Measurements from ENCODE around the gene GFM1. TPM values are rescaled to one million over a fixed set of nuclear protein-coding genes. Genes with fewer than 3 reads are reported as not detected.

The GFM1 gene
- total RNA-seq, 5 donors from 2014 or later (not counting 1 experiment from before 2014, with no cell fraction given), result 39.0 to 46.8 (median 40.1) TPM

- 90% methylated on average over 2 of the region's 4 CpGs for WGBS (ENCODE audit: insufficient coverage)
- Histone ChIP-seq H3K27ac (ENCODE audit: low read length) (no peak overlapping the region), H3K36me3 (ENCODE audit: control insufficient read depth in 2 of 2, extremely low read depth in 1 of 2, insufficient read depth in 1 of 2, low read length in 1 of 2) (peaks cover 0 to 13% of the 10 kb centered on the region in 2 donors), H3K27me3 (replicated peaks in 1 of 2; ENCODE audit: control insufficient read depth in 2 of 2, extremely low read depth in 1 of 2, insufficient read depth in 2 of 2, low read length in 1 of 2) (no peaks in the 10 kb centered on the region), H3K4me3 (ENCODE audit: control insufficient read depth in 1 of 2, extremely low read depth in 1 of 2, low read length in 1 of 2) (no peak overlapping the region), H3K4me1 (ENCODE audit: control insufficient read depth in 1 of 2, extremely low read depth in 1 of 2, insufficient read depth in 2 of 2, low read length in 2 of 2) (no peaks in the 10 kb centered on the region), H3K9me3 (no peaks in the 10 kb centered on the region)
- peaks cover 0 to 16% (median 13%) of the 10 kb centered on the region in 3 donors for H3K4me1 Mint-ChIP-seq
- ATAC-seq (replicated peaks in 1 of 4), result no peak
- peaks cover 0 to 9% (median 7%) of the 10 kb centered on the region in 3 donors for H3K9me3 Mint-ChIP-seq
- H3K36me3 Mint-ChIP-seq, result peaks cover 13% of the 10 kb centered on the region
- POLR2A ChIA-PET, result no interaction called here
- no peak for DNase-seq
- H3K27ac Mint-ChIP-seq, result no peak overlapping the region
- no peaks in the 10 kb centered on the region for H3K27me3 Mint-ChIP-seq
- no peak overlapping the region for H3K4me3 Mint-ChIP-seq
- CTCF ChIA-PET, result no interaction called here
Measured at GRCh38 chr3:158739078-158739477, 94.8 kb downstream of the GFM1 start.

DNA sequence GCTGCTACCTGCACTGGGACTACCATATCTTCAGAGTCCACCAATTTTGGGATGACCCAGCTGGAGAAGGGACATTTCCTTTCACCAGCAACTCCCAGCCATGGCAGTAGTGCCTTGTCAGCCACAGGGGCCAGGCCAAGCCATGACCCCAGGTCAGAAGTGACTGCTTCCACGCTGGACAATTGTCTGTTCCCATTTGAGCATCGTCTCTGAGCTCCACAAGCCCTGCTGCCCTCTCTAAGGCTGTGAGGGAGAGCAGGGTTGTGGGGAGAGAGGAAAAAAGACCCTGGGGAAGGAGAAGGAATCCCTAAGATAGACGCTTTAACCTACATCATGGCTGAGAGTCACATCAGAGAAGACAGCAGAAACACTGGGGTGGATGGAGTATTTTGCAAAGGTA, 95.3 kb downstream of the GFM1 start:
- no peak for DNase-seq
- no CpG with 5 or more reads among the region's 3 CpGs for WGBS (ENCODE audit: insufficient coverage)
- H3K9me3 Mint-ChIP-seq, result peaks cover 0 to 8% (median 7%) of the 10 kb centered on the region in 3 donors

More for the DNA sequence above, 95.3 kb downstream of the GFM1 start:
- H3K27ac ChIP-seq (ENCODE audit: low read length), result no peak overlapping the region
- Mint-ChIP-seq H3K4me3 (no peak overlapping the region), H3K27ac (no peak overlapping the region), H3K36me3 (peaks cover 19% of the 10 kb centered on the region), H3K27me3 (no peaks in the 10 kb centered on the region), H3K4me1 (peaks cover 0 to 16% (median 13%) of the 10 kb centered on the region in 3 donors)
- no peaks in the 10 kb centered on the region for H3K27me3 ChIP-seq (replicated peaks in 1 of 2; ENCODE audit: control insufficient read depth in 2 of 2, extremely low read depth in 1 of 2, insufficient read depth in 2 of 2, low read length in 1 of 2)
- peaks cover 0 to 13% of the 10 kb centered on the region in 2 donors for H3K36me3 ChIP-seq (ENCODE audit: control insufficient read depth in 2 of 2, extremely low read depth in 1 of 2, insufficient read depth in 1 of 2, low read length in 1 of 2)
- H3K4me3 ChIP-seq (ENCODE audit: control insufficient read depth in 1 of 2, extremely low read depth in 1 of 2, low read length in 1 of 2), result no peak overlapping the region
- ATAC-seq (replicated peaks in 1 of 4), result no peak
- ChIA-PET POLR2A (no interaction called here), CTCF (no interaction called here)
- no peaks in the 10 kb centered on the region for H3K4me1 ChIP-seq (ENCODE audit: control insufficient read depth in 1 of 2, extremely low read depth in 1 of 2, insufficient read depth in 2 of 2, low read length in 2 of 2)
- no peaks in the 10 kb centered on the region for H3K9me3 ChIP-seq

Other genes with a start within 250 kb of the GFM1 start
- gene MLF1, start 73.3 kb upstream of the GFM1 start, total RNA-seq, result 1 to 10 TPM in 4 of 5 donors, under 1 TPM in 1; 0.54 to 8.4 (median 1.5) TPM
- gene LXN, start 28.1 kb downstream of the GFM1 start, total RNA-seq, result 1 to 10 TPM; 2.5 to 6.7 (median 3.9) TPM
- not detected for gene RARRES1, start 87.9 kb downstream of the GFM1 start, total RNA-seq
- gene MFSD1, start 157.5 kb downstream of the GFM1 start, total RNA-seq, result 10 to 100 TPM; 17.7 to 28.3 (median 25.5) TPM

All from T-cell (primary cell).